HepG2 (cell line): ENCODE results near the gene ARAP1. TPM values are rescaled to one million over a fixed set of nuclear protein-coding genes. Genes with fewer than 3 reads are reported as not detected.

Source experiments
- EP300 ChIP-seq, 3 experiments: sonication (generic) in 1 of 3; formaldehyde crosslinking in 1 of 3; IDR thresholded peaks; 2 replicates each; pipeline versions ENCODE4 v1.5.1 to v1.6.1; 2011 to 2020; ENCODE audit warnings: low read depth in 2 of 3, low read length in 2 of 3, borderline replicate concordance in 1 of 3, improper control_type of control experiment in 1 of 3, mild to moderate bottlenecking in 1 of 3, missing genetic modification reagents in 1 of 3, moderate library complexity in 1 of 3
- ETV6 ChIP-seq: sonication (generic); formaldehyde crosslinking; conservative IDR thresholded peaks from 2 replicates; pipeline ENCODE4 v1.4.0; 2020; ENCODE audit warnings: missing genetic modification reagents
- NCOA2 ChIP-seq: sonication (generic); formaldehyde crosslinking; IDR thresholded peaks from 2 replicates; pipeline ENCODE4 v1.8.0; 2022; ENCODE audit warnings: inconsistent platforms
- NFATC3 ChIP-seq: sonication (generic); formaldehyde crosslinking; IDR thresholded peaks from 2 replicates; pipeline ENCODE4 v1.5.1; 2020; ENCODE audit warnings: mild to moderate bottlenecking, missing genetic modification reagents
- SIN3A ChIP-seq: IDR thresholded peaks from 2 replicates; pipeline ENCODE4 v1.6.1; 2011; ENCODE audit warnings: low read depth, mild to moderate bottlenecking, control low read depth, low read length, borderline replicate concordance
- SP1 ChIP-seq, 2 experiments: fragments of 450-650 bp in 1 of 2; sonication (generic) in 1 of 2; formaldehyde crosslinking in 1 of 2; IDR thresholded peaks; 2 replicates each; pipeline versions ENCODE4 v1.4.0 to v1.6.1; 2016 to 2020; ENCODE audit warnings: missing genetic modification reagents in 1 of 2
- THAP11 ChIP-seq: IDR thresholded peaks from 2 replicates; pipeline ENCODE4 v1.6.1; 2016; ENCODE audit warnings: missing biosample characterization, missing genetic modification reagents
- ZNF441 ChIP-seq: sonication (generic); formaldehyde crosslinking; IDR thresholded peaks from 2 replicates; pipeline ENCODE4 v1.7.0; 2021; ENCODE audit warnings: missing genetic modification reagents, borderline replicate concordance
- ZNF563 ChIP-seq: sonication (generic); formaldehyde crosslinking; IDR thresholded peaks from 2 replicates; pipeline ENCODE4 v1.8.0; 2022; ENCODE audit warnings: mild to moderate bottlenecking, moderate library complexity, missing genetic modification reagents
- polyA plus RNA-seq, 8 experiments: library from polyadenylated mRNA; depleted of rRNA in 3 of 8; stranded (reverse) in 7 of 8; unstranded in 1 of 8; fragments of >200 nt; fragmentation: Illumina TruSeq in 4 of 8; extraction: Trizol in 4 of 8; gene quantifications; 2 replicates each; pipeline versions ENCODE4 v1.2.1 to v1.2.3, GENCODE V29; 2011 to 2016; ENCODE audit warnings: low read depth in 4 of 8, missing spikeins in 1 of 8, mixed read lengths in 1 of 8; ENCODE audit not compliant: insufficient read depth in 1 of 8
- total RNA-seq, 5 experiments: library from RNA; depleted of rRNA; stranded (reverse); fragments of >200 nt; fragmentation: Illumina TruSeq; extraction: Trizol; gene quantifications; 2 replicates each; pipeline ENCODE4 v1.2.3, GENCODE V29; 2016; ENCODE audit warnings: low read depth in 1 of 5
- TF ChIP-seq, protein P1 (sequence below): sonication (generic); formaldehyde crosslinking; IDR thresholded peaks from 2 replicates; pipeline ENCODE4 v1.8.0; 2022; ENCODE audit warnings: missing genetic modification reagents, mild to moderate bottlenecking, moderate library complexity, borderline replicate concordance
- TF ChIP-seq, protein P2 (sequence below): sonication (generic); formaldehyde crosslinking; IDR thresholded peaks from 2 replicates; pipeline ENCODE4 v1.4.0; 2020; ENCODE audit warnings: mild to moderate bottlenecking, missing genetic modification reagents
- TF ChIP-seq, protein P3 (sequence below): IDR thresholded peaks from 2 replicates; pipeline ENCODE4 v1.6.1; 2018; ENCODE audit warnings: missing genetic modification reagents, mild to moderate bottlenecking, missing compliant biosample characterization
- TF ChIP-seq, protein P4 (sequence below): sonication (generic); formaldehyde crosslinking; IDR thresholded peaks from 2 replicates; pipeline ENCODE4 v1.8.1; 2023; ENCODE audit warnings: mild to moderate bottlenecking, missing genetic modification reagents
- TF ChIP-seq, protein P5 (sequence below): IDR thresholded peaks from 2 replicates; pipeline ENCODE4 v1.6.1; 2016; ENCODE audit warnings: missing compliant biosample characterization, missing genetic modification reagents, borderline replicate concordance
- TF ChIP-seq, protein P6 (sequence below): sonication (generic); formaldehyde crosslinking; IDR thresholded peaks from 2 replicates; pipeline ENCODE4 v1.4.0; 2020; ENCODE audit warnings: missing genetic modification reagents

The ARAP1 gene
- total and polyA plus RNA-seq, 2 of the 13 experiments (the other 11 are each of a cell fraction or from before 2014, with no cell fraction given), result 43.2 to 55.5 TPM

DNA sequence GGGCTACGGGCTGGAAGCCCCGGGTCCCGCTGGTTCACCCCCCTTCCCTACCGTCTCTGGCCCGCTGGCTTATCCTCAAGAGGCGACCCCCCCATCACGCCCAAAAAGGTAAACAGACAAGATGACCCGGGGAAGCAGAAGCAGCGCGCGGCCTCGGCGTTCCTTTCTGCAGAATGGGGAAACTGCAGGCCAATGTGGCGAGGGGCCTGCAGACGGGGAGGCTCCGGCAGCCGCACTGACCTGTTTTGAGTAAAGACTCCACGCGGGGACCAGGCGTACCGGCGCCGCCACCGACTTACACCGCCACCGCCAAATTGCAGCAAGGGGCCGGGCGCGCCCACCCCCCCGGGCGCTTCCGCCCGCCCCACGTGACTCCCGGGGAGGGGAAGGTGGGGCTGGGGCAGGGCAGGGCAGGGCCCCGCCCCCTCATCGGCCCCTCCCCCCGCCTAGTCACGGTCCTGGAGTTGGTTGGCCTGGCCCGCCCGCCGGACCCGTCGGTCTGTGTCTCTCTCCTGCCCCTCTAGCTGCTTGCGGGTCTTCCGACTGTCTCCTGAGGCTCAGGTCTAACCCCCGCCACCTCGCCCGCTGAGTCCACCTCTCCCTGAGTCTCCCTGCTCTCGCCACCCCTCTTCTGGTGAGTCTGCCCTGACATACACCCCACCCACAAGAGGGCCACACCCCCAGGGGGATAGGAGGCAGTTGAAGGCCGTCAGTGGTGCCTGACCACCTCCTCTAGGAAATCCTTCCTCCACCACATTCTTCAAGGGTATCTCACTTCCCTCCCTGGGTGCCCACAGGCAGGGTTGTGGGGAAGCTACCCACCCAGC, at the start of gene ARAP1 (continued):
- TF ChIP-seq SIN3A, result peak; percentile 43; the same call in 1 of the 2 replicates
- TF ChIP-seq, protein P1, sequence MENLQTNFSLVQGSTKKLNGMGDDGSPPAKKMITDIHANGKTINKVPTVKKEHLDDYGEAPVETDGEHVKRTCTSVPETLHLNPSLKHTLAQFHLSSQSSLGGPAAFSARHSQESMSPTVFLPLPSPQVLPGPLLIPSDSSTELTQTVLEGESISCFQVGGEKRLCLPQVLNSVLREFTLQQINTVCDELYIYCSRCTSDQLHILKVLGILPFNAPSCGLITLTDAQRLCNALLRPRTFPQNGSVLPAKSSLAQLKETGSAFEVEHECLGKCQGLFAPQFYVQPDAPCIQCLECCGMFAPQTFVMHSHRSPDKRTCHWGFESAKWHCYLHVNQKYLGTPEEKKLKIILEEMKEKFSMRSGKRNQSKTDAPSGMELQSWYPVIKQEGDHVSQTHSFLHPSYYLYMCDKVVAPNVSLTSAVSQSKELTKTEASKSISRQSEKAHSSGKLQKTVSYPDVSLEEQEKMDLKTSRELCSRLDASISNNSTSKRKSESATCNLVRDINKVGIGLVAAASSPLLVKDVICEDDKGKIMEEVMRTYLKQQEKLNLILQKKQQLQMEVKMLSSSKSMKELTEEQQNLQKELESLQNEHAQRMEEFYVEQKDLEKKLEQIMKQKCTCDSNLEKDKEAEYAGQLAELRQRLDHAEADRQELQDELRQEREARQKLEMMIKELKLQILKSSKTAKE (CRISPR knock-in tag), result 0 out of 2 replicates have a peak, but pooled peaks have one; percentile 8
- TF ChIP-seq, protein P2, sequence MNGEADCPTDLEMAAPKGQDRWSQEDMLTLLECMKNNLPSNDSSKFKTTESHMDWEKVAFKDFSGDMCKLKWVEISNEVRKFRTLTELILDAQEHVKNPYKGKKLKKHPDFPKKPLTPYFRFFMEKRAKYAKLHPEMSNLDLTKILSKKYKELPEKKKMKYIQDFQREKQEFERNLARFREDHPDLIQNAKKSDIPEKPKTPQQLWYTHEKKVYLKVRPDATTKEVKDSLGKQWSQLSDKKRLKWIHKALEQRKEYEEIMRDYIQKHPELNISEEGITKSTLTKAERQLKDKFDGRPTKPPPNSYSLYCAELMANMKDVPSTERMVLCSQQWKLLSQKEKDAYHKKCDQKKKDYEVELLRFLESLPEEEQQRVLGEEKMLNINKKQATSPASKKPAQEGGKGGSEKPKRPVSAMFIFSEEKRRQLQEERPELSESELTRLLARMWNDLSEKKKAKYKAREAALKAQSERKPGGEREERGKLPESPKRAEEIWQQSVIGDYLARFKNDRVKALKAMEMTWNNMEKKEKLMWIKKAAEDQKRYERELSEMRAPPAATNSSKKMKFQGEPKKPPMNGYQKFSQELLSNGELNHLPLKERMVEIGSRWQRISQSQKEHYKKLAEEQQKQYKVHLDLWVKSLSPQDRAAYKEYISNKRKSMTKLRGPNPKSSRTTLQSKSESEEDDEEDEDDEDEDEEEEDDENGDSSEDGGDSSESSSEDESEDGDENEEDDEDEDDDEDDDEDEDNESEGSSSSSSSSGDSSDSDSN (CRISPR knock-in tag), result peak; percentile 6; the same call in 1 of the 2 replicates
- TF ChIP-seq ZNF563 (CRISPR knock-in tag), result peak; percentile 70
- TF ChIP-seq, protein P3, sequence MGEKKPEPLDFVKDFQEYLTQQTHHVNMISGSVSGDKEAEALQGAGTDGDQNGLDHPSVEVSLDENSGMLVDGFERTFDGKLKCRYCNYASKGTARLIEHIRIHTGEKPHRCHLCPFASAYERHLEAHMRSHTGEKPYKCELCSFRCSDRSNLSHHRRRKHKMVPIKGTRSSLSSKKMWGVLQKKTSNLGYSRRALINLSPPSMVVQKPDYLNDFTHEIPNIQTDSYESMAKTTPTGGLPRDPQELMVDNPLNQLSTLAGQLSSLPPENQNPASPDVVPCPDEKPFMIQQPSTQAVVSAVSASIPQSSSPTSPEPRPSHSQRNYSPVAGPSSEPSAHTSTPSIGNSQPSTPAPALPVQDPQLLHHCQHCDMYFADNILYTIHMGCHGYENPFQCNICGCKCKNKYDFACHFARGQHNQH (CRISPR knock-in tag), result 0 out of 2 replicates have a peak, but pooled peaks have one; percentile 53
- no peak for TF ChIP-seq NFATC3
- TF ChIP-seq, protein P4, sequence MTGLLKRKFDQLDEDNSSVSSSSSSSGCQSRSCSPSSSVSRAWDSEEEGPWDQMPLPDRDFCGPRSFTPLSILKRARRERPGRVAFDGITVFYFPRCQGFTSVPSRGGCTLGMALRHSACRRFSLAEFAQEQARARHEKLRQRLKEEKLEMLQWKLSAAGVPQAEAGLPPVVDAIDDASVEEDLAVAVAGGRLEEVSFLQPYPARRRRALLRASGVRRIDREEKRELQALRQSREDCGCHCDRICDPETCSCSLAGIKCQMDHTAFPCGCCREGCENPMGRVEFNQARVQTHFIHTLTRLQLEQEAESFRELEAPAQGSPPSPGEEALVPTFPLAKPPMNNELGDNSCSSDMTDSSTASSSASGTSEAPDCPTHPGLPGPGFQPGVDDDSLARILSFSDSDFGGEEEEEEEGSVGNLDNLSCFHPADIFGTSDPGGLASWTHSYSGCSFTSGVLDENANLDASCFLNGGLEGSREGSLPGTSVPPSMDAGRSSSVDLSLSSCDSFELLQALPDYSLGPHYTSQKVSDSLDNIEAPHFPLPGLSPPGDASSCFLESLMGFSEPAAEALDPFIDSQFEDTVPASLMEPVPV (CRISPR knock-in tag), result peak; percentile 70; the same call in 1 of the 2 replicates
- TF ChIP-seq SP1 (IDR thresholded peaks at IDR 0.05), result no peak
- TF ChIP-seq SP1 (CRISPR knock-in tag; IDR thresholded peaks at IDR 0.05), result peak; percentile 68
- TF ChIP-seq, protein P5, sequence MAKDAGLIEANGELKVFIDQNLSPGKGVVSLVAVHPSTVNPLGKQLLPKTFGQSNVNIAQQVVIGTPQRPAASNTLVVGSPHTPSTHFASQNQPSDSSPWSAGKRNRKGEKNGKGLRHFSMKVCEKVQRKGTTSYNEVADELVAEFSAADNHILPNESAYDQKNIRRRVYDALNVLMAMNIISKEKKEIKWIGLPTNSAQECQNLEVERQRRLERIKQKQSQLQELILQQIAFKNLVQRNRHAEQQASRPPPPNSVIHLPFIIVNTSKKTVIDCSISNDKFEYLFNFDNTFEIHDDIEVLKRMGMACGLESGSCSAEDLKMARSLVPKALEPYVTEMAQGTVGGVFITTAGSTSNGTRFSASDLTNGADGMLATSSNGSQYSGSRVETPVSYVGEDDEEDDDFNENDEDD (CRISPR knock-in tag), result peak; percentile 29; the same call in 1 of the 2 replicates
- TF ChIP-seq THAP11, result peak; percentile 22; the same call in 1 of the 2 replicates
- no peak for TF ChIP-seq EP300 (IDR thresholded peaks at IDR 0.05; ENCODE audit: low read depth in 2 of 2, low read length in 2 of 2)
- TF ChIP-seq EP300 (CRISPR knock-in tag; IDR thresholded peaks at IDR 0.05; ENCODE audit: borderline replicate concordance), result 0 out of 2 replicates have a peak, but pooled peaks have one; percentile 6
- TF ChIP-seq ZNF441 (CRISPR knock-in tag), result no peak
- no peak for TF ChIP-seq ETV6 (CRISPR knock-in tag)
- TF ChIP-seq, protein P6, sequence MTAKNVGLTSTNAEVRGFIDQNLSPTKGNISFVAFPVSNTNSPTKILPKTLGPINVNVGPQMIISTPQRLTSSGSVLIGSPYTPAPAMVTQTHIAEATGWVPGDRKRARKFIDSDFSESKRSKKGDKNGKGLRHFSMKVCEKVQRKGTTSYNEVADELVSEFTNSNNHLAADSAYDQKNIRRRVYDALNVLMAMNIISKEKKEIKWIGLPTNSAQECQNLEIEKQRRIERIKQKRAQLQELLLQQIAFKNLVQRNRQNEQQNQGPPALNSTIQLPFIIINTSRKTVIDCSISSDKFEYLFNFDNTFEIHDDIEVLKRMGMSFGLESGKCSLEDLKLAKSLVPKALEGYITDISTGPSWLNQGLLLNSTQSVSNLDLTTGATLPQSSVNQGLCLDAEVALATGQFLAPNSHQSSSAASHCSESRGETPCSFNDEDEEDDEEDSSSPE (CRISPR knock-in tag), result peak; percentile 35; the same call in 1 of the 2 replicates
- TF ChIP-seq NCOA2, result 0 out of 2 replicates have a peak, but pooled peaks have one; percentile 10
